ENCODE measurements around the gene OSTM1.

- TF ChIP-seq ZNF274 (IDR thresholded peaks at IDR 0.05; ENCODE audit: low read depth, low read length) (no peak), YY1 (IDR thresholded peaks at IDR 0.05; ENCODE audit: insufficient read depth, insufficient read length) (no peak)
Observed at GRCh38 chr6:108118359-108118724, 43.8 kb upstream of the OSTM1 start.
